HAP-1 (cell line): ENCODE results near the gene ZBTB7C.
A peak's percentile ranks its signal among the peaks of the same experiment; 100 is the strongest.

ENCODE experiments used
- DNase-seq, 2 experiments: peaks; one replicate each; pipeline ENCODE4 v3.0.0-alpha.2; 2016 to 2020; ENCODE audit warnings: low spot score in 2 of 2
- H3K27me3 ChIP-seq: fragments of 250-450 bp; sonication (Bioruptor Pico); 2 replicates; pipeline ENCODE4 v1.5.1; 2020; ENCODE audit warnings: low read depth, mild to moderate bottlenecking, moderate library complexity
- H3K36me3 ChIP-seq: fragments of 250-450 bp; sonication (Bioruptor Pico); replicated peaks from 2 replicates; pipeline ENCODE4 v1.5.1; 2020; ENCODE audit warnings: mild to moderate bottlenecking
- H3K4me1 ChIP-seq: fragments of 250-450 bp; sonication (Bioruptor Pico); 2 replicates; pipeline ENCODE4 v1.5.1; 2020; ENCODE audit warnings: mild to moderate bottlenecking
- H3K4me3 ChIP-seq: fragments of 250-450 bp; sonication (Bioruptor Pico); 2 replicates; pipeline ENCODE4 v1.5.1; 2020; ENCODE audit warnings: mild to moderate bottlenecking, moderate library complexity
- H3K9me3 ChIP-seq: fragments of 250-450 bp; sonication (Bioruptor Pico); 2 replicates; pipeline ENCODE4 v1.5.1; 2020; ENCODE audit warnings: mild to moderate bottlenecking, moderate library complexity
- in situ Hi-C: fragments of 300-500 bp; cut with MboI; formaldehyde crosslinking; loops from 3 replicates; pipeline ENCODE4 v1.14.3; 2020; ENCODE audit warnings: low sequenced_read_pairs, inconsistent platforms, mixed read lengths

Gene ZBTB7C

GRCh38 chr18:48060346-48060745 is 348.8 kb downstream of the ZBTB7C start:
- Histone ChIP-seq H3K36me3 (no peaks in the 10 kb centered on the region), H3K4me1 (no peaks in the 10 kb centered on the region), H3K9me3 (no peaks in the 10 kb centered on the region), H3K27me3 (peaks cover 14% of the 10 kb centered on the region), H3K4me3 (no peak overlapping the region)
- in situ Hi-C loops, result no loop called here
- DNase-seq, result no peak

- H3K4me3 ChIP-seq, result no peak overlapping the region
- no peaks in the 10 kb centered on the region for H3K9me3 ChIP-seq
- in situ Hi-C loops, result no loop called here
- peaks cover 18% of the 10 kb centered on the region for H3K27me3 ChIP-seq
- no peaks in the 10 kb centered on the region for H3K36me3 ChIP-seq
- peak; percentile 4 to 15 for DNase-seq
- H3K4me1 ChIP-seq, result no peaks in the 10 kb centered on the region
Measured at GRCh38 chr18:48059455-48060010, 349.6 kb downstream of the ZBTB7C start.

GRCh38 chr18:48058486-48058885 is 350.7 kb downstream of the ZBTB7C start:
- no peak for DNase-seq
- in situ Hi-C loops, result no loop called here
- Histone ChIP-seq H3K27me3 (peaks cover 25% of the 10 kb centered on the region), H3K4me1 (no peaks in the 10 kb centered on the region), H3K36me3 (no peaks in the 10 kb centered on the region), H3K4me3 (no peak overlapping the region), H3K9me3 (no peaks in the 10 kb centered on the region)

GRCh38 chr18:48057018-48057417 is 352.2 kb downstream of the ZBTB7C start:
- Histone ChIP-seq H3K27me3 (peaks cover 25% of the 10 kb centered on the region), H3K36me3 (no peaks in the 10 kb centered on the region), H3K4me1 (no peaks in the 10 kb centered on the region), H3K9me3 (no peaks in the 10 kb centered on the region), H3K4me3 (no peak overlapping the region)
- in situ Hi-C loops, result no loop called here
- no peak for DNase-seq

GRCh38 chr18:48055351-48055750 is 353.8 kb downstream of the ZBTB7C start:
- peaks cover 25% of the 10 kb centered on the region for H3K27me3 ChIP-seq
- H3K9me3 ChIP-seq, result no peaks in the 10 kb centered on the region
- in situ Hi-C loops, result no loop called here
- H3K4me3 ChIP-seq, result no peak overlapping the region
- H3K4me1 ChIP-seq, result no peaks in the 10 kb centered on the region
- H3K36me3 ChIP-seq, result no peaks in the 10 kb centered on the region
- DNase-seq, result no peak

- no peak for DNase-seq
- Histone ChIP-seq H3K36me3 (no peaks in the 10 kb centered on the region), H3K27me3 (peaks cover 20% of the 10 kb centered on the region), H3K4me1 (no peaks in the 10 kb centered on the region), H3K4me3 (no peak overlapping the region), H3K9me3 (no peaks in the 10 kb centered on the region)
- in situ Hi-C loops, result no loop called here
Measured at GRCh38 chr18:48053881-48054816, 355.0 kb downstream of the ZBTB7C start.

GRCh38 chr18:48052842-48053241 is 356.3 kb downstream of the ZBTB7C start:
- DNase-seq, result no peak
- no peak overlapping the region for H3K4me3 ChIP-seq
- no peaks in the 10 kb centered on the region for H3K9me3 ChIP-seq
- in situ Hi-C loops, result no loop called here
- peaks cover 15% of the 10 kb centered on the region for H3K27me3 ChIP-seq
- no peaks in the 10 kb centered on the region for H3K36me3 ChIP-seq
- no peaks in the 10 kb centered on the region for H3K4me1 ChIP-seq

- Histone ChIP-seq H3K4me3 (no peak overlapping the region), H3K36me3 (no peaks in the 10 kb centered on the region), H3K9me3 (no peaks in the 10 kb centered on the region), H3K27me3 (peaks cover 15% of the 10 kb centered on the region), H3K4me1 (no peaks in the 10 kb centered on the region)
- no peak for DNase-seq
- in situ Hi-C loops, result no loop called here
Measured at GRCh38 chr18:48051945-48052840, 357.0 kb downstream of the ZBTB7C start.

GRCh38 chr18:48050176-48050575 is 359.0 kb downstream of the ZBTB7C start:
- Histone ChIP-seq H3K4me1 (no peaks in the 10 kb centered on the region), H3K36me3 (no peaks in the 10 kb centered on the region), H3K27me3 (peaks cover 11% of the 10 kb centered on the region), H3K4me3 (no peak overlapping the region), H3K9me3 (no peaks in the 10 kb centered on the region)
- in situ Hi-C loops, result no loop called here
- no peak for DNase-seq

GRCh38 chr18:48049757-48050156 is 359.4 kb downstream of the ZBTB7C start:
- no peak for DNase-seq
- no peaks in the 10 kb centered on the region for H3K4me1 ChIP-seq
- H3K4me3 ChIP-seq, result no peak overlapping the region
- peaks cover 10% of the 10 kb centered on the region for H3K27me3 ChIP-seq
- no peaks in the 10 kb centered on the region for H3K9me3 ChIP-seq
- no peaks in the 10 kb centered on the region for H3K36me3 ChIP-seq
- in situ Hi-C loops, result no loop called here

- Histone ChIP-seq H3K4me1 (no peaks in the 10 kb centered on the region), H3K27me3 (no peaks in the 10 kb centered on the region)
- in situ Hi-C loops, result no loop called here
Measured at GRCh38 chr18:48048251-48048650, 360.9 kb downstream of the ZBTB7C start.

GRCh38 chr18:48046843-48047242 is 362.3 kb downstream of the ZBTB7C start:
- Histone ChIP-seq H3K4me3 (no peak overlapping the region), H3K9me3 (no peaks in the 10 kb centered on the region), H3K36me3 (no peaks in the 10 kb centered on the region), H3K4me1 (no peaks in the 10 kb centered on the region), H3K27me3 (no peaks in the 10 kb centered on the region)
- in situ Hi-C loops, result no loop called here
- DNase-seq, result no peak

More at GRCh38 chr18:48048251-48048650, 360.9 kb downstream of the ZBTB7C start:
- no peak for DNase-seq
- no peak overlapping the region for H3K4me3 ChIP-seq
- H3K9me3 ChIP-seq, result no peaks in the 10 kb centered on the region
- H3K36me3 ChIP-seq, result no peaks in the 10 kb centered on the region

GRCh38 chr18:48045744-48046143 is 363.4 kb downstream of the ZBTB7C start:
- Histone ChIP-seq H3K27me3 (no peaks in the 10 kb centered on the region), H3K4me3 (no peak overlapping the region), H3K9me3 (no peaks in the 10 kb centered on the region), H3K4me1 (no peaks in the 10 kb centered on the region), H3K36me3 (no peaks in the 10 kb centered on the region)
- in situ Hi-C loops, result no loop called here
- no peak for DNase-seq

- no peak overlapping the region for H3K4me3 ChIP-seq
- no peaks in the 10 kb centered on the region for H3K36me3 ChIP-seq
- no peak for DNase-seq
- in situ Hi-C loops, result no loop called here
- H3K4me1 ChIP-seq, result no peaks in the 10 kb centered on the region
- H3K27me3 ChIP-seq, result no peaks in the 10 kb centered on the region
- no peaks in the 10 kb centered on the region for H3K9me3 ChIP-seq
Measured at GRCh38 chr18:48044944-48045343, 364.2 kb downstream of the ZBTB7C start.
